Natural killer cell treated with Interleukin-12 subunit alpha and Interleukin-12 subunit beta and Interleukin-15 and Interleukin-18, amount 100 ng/mL, for 72 hours (primary cell): Measurements from ENCODE around the gene SLCO2B1. TPM values are rescaled to one million over a fixed set of nuclear protein-coding genes. Genes with fewer than 3 reads are reported as not detected.
A peak's percentile ranks its signal among the peaks of the same experiment; 100 is the strongest.

Source experiments
- ATAC-seq, 2 donors: fragments of 150-1000 bp; cut with Tn5 transposase in 1 of 2; sonication (Bioruptor Pico), chemical (Tn5 transposase) in 1 of 2; 2 replicates each; pipeline ENCODE4 v1.10.0; 2021
- DNase-seq: peaks from one replicate; pipeline ENCODE4 v3.0.0; 2022; ENCODE audit warnings: low spot score
- H3K27ac Mint-ChIP-seq, 2 donors: 1 replicate in 1 of 2; 2 replicates in 1 of 2; pipeline ENCODE4 v1.8.0; 2022; ENCODE audit warnings: mixed read lengths in 2 of 2, mild to moderate bottlenecking in 1 of 2, moderate library complexity in 1 of 2
- H3K27me3 Mint-ChIP-seq, 2 donors: 1 replicate in 1 of 2; 2 replicates in 1 of 2; pipeline ENCODE4 v1.8.0; 2022; ENCODE audit warnings: mixed read lengths in 2 of 2
- H3K36me3 Mint-ChIP-seq: one replicate; pipeline ENCODE4 v1.8.0; 2022; ENCODE audit warnings: mixed read lengths
- H3K4me1 Mint-ChIP-seq, 2 donors: 1 replicate in 1 of 2; 2 replicates in 1 of 2; pipeline ENCODE4 v1.8.0; 2022; ENCODE audit warnings: low read depth in 2 of 2, mixed read lengths in 2 of 2, mild to moderate bottlenecking in 1 of 2
- H3K4me3 Mint-ChIP-seq: one replicate; pipeline ENCODE4 v1.8.0; 2022; ENCODE audit warnings: mixed read lengths
- H3K9me3 Mint-ChIP-seq: 2 replicates; pipeline ENCODE4 v1.8.0; 2022; ENCODE audit warnings: mixed read lengths
- total RNA-seq, 2 donors: library from RNA; stranded (reverse); gene quantifications; one replicate each; pipeline ENCODE4 v1.2.3, GENCODE V29; 2022

The SLCO2B1 gene
- total RNA-seq, 2 donors from 2014 or later, result 0.06 TPM; not detected in 1

GRCh38 chr11:75184757-75185425 lies 34.0 kb downstream of the SLCO2B1 start:
- Mint-ChIP-seq H3K4me3 (no peak overlapping the region), H3K4me1 (no peaks in the 10 kb centered on the region), H3K27ac (no peak overlapping the region), H3K36me3 (no peaks in the 10 kb centered on the region), H3K9me3 (no peaks in the 10 kb centered on the region), H3K27me3 (peaks cover 13 to 14% of the 10 kb centered on the region in 2 donors)
- DNase-seq (no peak), ATAC-seq (no peak)

- no peak for DNase-seq
- Mint-ChIP-seq H3K9me3 (no peaks in the 10 kb centered on the region), H3K36me3 (no peaks in the 10 kb centered on the region), H3K4me1 (no peaks in the 10 kb centered on the region), H3K4me3 (no peak overlapping the region), H3K27ac (no peak overlapping the region), H3K27me3 (peaks cover 9 to 14% of the 10 kb centered on the region in 2 donors)
- ATAC-seq, result no peak
Measured at GRCh38 chr11:75185866-75186265, 35.0 kb downstream of the SLCO2B1 start.

DNA sequence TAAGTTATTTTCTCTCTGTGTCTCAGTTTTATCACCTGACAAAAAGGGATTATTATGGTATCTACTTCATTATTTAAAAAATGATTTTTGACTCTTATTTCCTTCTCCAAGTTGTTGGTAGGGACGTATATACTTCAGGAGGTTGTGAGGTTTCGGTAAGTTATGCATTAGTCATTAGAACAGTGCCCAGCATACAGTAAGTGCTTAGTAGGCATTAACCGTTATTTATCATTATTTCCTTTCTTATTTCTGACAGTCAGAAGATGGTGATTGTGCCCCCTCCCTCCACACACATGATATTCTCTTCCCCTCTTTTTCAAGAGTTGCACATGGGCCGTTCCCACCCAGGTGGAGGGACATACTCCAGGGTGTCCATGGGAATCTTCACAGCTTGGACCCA lies 36.1 kb downstream of the SLCO2B1 start:
- ATAC-seq, result no peak
- no peak for DNase-seq
- Mint-ChIP-seq H3K36me3 (no peaks in the 10 kb centered on the region), H3K9me3 (no peaks in the 10 kb centered on the region), H3K27me3 (peaks cover 4 to 12% of the 10 kb centered on the region in 2 donors), H3K4me3 (no peak overlapping the region), H3K4me1 (no peaks in the 10 kb centered on the region), H3K27ac (no peak overlapping the region)

DNA sequence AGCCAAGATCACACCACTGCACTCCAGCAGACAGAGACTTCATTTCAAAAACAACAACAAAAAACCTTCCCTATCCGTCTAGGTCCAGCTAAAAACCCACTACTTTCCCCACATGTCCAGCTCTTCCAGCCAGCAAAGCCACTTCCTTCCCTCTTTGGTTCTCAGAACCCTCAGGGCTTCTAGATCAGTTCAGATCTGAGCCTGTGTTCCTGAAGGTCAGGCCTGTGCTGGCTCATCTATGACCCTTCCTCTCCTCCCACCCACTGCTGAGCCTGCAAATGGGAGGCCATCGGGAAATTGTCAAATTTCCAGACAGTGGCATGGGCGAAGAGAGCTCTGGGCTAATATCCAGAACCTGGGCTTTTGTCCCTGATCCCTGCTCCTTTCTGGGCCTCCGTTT lies 37.8 kb downstream of the SLCO2B1 start:
- Mint-ChIP-seq H3K27ac (no peak overlapping the region), H3K4me3 (no peak overlapping the region), H3K36me3 (no peaks in the 10 kb centered on the region), H3K4me1 (no peaks in the 10 kb centered on the region), H3K9me3 (no peaks in the 10 kb centered on the region), H3K27me3 (peaks cover 2 to 7% of the 10 kb centered on the region in 2 donors)
- no peak for ATAC-seq
- DNase-seq, result no peak

- Mint-ChIP-seq H3K27ac (no peak overlapping the region), H3K4me1 (no peaks in the 10 kb centered on the region), H3K36me3 (no peaks in the 10 kb centered on the region)
Measured at GRCh38 chr11:75189108-75189507, 38.2 kb downstream of the SLCO2B1 start.

GRCh38 chr11:75189911-75190310 lies 39.0 kb downstream of the SLCO2B1 start:
- Mint-ChIP-seq H3K36me3 (no peaks in the 10 kb centered on the region), H3K4me1 (no peaks in the 10 kb centered on the region), H3K9me3 (no peaks in the 10 kb centered on the region), H3K4me3 (no peak overlapping the region), H3K27ac (no peak overlapping the region), H3K27me3 (no peaks in the 10 kb centered on the region)
- ATAC-seq (no peak), DNase-seq (no peak)

More at GRCh38 chr11:75189108-75189507, 38.2 kb downstream of the SLCO2B1 start:
- ATAC-seq (no peak), DNase-seq (no peak)
- no peaks in the 10 kb centered on the region for H3K9me3 Mint-ChIP-seq
- H3K4me3 Mint-ChIP-seq, result no peak overlapping the region
- H3K27me3 Mint-ChIP-seq, result peaks cover under 1 to 4% of the 10 kb centered on the region in 2 donors

DNA sequence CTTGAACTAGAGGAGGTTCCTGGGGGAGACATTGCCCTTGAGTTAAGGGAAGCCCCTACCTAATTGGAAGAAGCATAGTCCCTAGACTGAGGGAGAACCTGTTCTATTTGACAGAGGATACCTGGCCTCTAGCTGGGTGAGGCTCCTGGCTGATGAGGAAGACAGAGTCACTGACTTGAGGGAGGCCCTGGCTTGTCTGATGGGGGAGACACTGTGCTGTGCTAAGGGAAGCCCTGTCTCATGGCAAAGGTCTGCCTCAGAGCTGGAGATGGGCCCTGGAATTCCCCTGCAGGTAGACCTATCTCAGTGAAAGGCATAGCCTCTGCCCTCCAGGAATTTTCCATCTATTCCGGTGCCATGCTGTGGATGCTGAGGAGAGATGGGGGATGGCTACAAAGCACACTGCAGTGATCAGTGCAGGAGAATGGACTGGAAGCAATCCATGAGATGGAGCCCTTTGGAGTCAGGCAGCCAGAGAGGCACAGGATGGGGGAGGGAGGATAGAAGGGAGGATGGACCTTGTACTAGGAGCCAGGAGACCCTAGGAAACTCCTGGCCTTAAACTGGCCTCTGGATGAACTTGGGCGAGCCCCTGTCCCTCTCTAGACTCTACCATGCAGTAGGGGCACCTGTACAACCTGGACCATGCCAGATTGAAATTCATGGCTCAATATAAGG lies 39.9 kb downstream of the SLCO2B1 start:
- H3K36me3 Mint-ChIP-seq, result no peaks in the 10 kb centered on the region
- H3K9me3 Mint-ChIP-seq, result no peaks in the 10 kb centered on the region
- ATAC-seq (no peak), DNase-seq (no peak)
- no peaks in the 10 kb centered on the region for H3K4me1 Mint-ChIP-seq
- no peak overlapping the region for H3K4me3 Mint-ChIP-seq
- H3K27me3 Mint-ChIP-seq, result no peaks in the 10 kb centered on the region
- no peak overlapping the region for H3K27ac Mint-ChIP-seq

GRCh38 chr11:75191330-75191717 lies 40.4 kb downstream of the SLCO2B1 start:
- H3K27me3 Mint-ChIP-seq, result no peaks in the 10 kb centered on the region
- no peaks in the 10 kb centered on the region for H3K4me1 Mint-ChIP-seq
- no peaks in the 10 kb centered on the region for H3K36me3 Mint-ChIP-seq
- no peak overlapping the region for H3K27ac Mint-ChIP-seq
- ATAC-seq (no peak), DNase-seq (no peak)
- H3K9me3 Mint-ChIP-seq, result no peaks in the 10 kb centered on the region
- H3K4me3 Mint-ChIP-seq, result no peak overlapping the region

DNA sequence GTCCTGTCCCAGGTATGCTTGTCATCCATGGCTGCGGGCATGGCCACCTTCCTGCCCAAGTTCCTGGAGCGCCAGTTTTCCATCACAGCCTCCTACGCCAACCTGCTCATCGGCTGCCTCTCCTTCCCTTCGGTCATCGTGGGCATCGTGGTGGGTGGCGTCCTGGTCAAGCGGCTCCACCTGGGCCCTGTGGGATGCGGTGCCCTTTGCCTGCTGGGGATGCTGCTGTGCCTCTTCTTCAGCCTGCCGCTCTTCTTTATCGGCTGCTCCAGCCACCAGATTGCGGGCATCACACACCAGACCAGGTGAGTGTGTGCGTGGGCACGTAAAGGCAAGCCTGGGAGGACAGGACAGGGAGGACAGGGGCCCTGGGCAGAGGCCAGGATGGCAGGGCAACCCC lies 42.4 kb downstream of the SLCO2B1 start:
- Mint-ChIP-seq H3K27me3 (peaks cover 0 to 4% of the 10 kb centered on the region in 2 donors), H3K4me3 (no peak overlapping the region), H3K4me1 (no peaks in the 10 kb centered on the region), H3K27ac (no peak overlapping the region), H3K36me3 (no peaks in the 10 kb centered on the region), H3K9me3 (no peaks in the 10 kb centered on the region)
- DNase-seq, result no peak
- no peak for ATAC-seq

- Mint-ChIP-seq H3K27me3 (peaks cover 0 to 4% of the 10 kb centered on the region in 2 donors), H3K36me3 (no peaks in the 10 kb centered on the region), H3K4me1 (no peaks in the 10 kb centered on the region), H3K4me3 (no peak overlapping the region), H3K9me3 (no peaks in the 10 kb centered on the region), H3K27ac (no peak overlapping the region)
- DNase-seq, result no peak
- ATAC-seq, result no peak
Measured at GRCh38 chr11:75193711-75194110, 42.8 kb downstream of the SLCO2B1 start.

GRCh38 chr11:75194147-75194546 lies 43.2 kb downstream of the SLCO2B1 start:
- ATAC-seq (no peak), DNase-seq (no peak)
- no peaks in the 10 kb centered on the region for H3K9me3 Mint-ChIP-seq
- no peaks in the 10 kb centered on the region for H3K36me3 Mint-ChIP-seq
- H3K4me1 Mint-ChIP-seq, result no peaks in the 10 kb centered on the region
- peaks cover 0 to 4% of the 10 kb centered on the region in 2 donors for H3K27me3 Mint-ChIP-seq
- H3K4me3 Mint-ChIP-seq, result no peak overlapping the region
- no peak overlapping the region for H3K27ac Mint-ChIP-seq

DNA sequence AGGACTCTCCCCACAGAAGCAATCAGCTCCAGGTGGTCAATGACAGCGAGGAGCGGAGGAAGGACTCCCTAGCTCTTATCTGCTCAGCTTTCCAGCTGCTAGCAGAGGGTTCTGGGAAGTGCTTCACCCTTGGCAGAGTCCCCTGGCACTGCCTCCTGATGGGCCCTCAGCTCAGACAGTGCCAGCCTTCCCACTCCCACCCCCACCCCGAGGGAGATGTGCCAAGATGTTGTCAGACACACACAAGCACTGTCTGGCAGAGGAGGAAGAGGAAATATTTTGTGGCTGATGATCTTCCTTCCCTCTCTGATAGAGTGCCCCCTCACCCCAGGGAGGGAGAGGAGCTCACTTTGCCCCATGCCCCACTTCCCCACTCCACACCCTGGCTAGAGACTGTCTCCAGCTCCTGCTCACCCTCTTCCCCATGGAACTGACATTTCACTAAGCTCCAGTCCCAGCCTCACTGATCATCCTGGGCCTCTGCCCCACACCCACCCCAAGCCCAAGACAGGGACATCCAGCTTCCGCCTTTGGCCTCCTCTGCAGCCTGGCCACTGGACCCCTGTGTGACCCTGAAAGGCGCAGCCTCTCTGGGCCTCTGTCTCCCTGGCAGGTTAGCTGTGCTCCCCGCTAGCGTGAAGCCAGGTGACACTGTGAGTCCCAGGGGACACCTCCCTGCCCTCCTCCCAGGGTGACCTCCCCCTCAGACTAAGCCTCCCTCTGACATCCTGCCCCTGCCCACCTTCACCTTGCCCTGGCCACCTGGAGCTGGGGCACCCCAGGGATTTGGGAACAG lies 44.5 kb downstream of the SLCO2B1 start:
- no peak overlapping the region for H3K27ac Mint-ChIP-seq
- H3K4me3 Mint-ChIP-seq, result no peak overlapping the region
- ATAC-seq (peak in 1 of 2 donors; percentile 11), DNase-seq (no peak)
- no peaks in the 10 kb centered on the region for H3K9me3 Mint-ChIP-seq
- no peaks in the 10 kb centered on the region for H3K36me3 Mint-ChIP-seq
- peaks cover 0 to 4% of the 10 kb centered on the region in 2 donors for H3K27me3 Mint-ChIP-seq
- no peaks in the 10 kb centered on the region for H3K4me1 Mint-ChIP-seq

- ATAC-seq, result no peak
- DNase-seq, result no peak
- Mint-ChIP-seq H3K9me3 (no peaks in the 10 kb centered on the region), H3K36me3 (no peaks in the 10 kb centered on the region), H3K27me3 (peaks cover 0 to 4% of the 10 kb centered on the region in 2 donors), H3K27ac (no peak overlapping the region), H3K4me3 (no peak overlapping the region), H3K4me1 (no peaks in the 10 kb centered on the region)
Measured at GRCh38 chr11:75196426-75196825, 45.5 kb downstream of the SLCO2B1 start.
